K562 (cell line): Measurements from ENCODE around the gene ACADL. TPM values are rescaled to one million over a fixed set of nuclear protein-coding genes. Genes with fewer than 3 reads are reported as not detected.

Experiments
- CBFA2T2 ChIP-seq: fragments of 450-650 bp; conservative IDR thresholded peaks from 2 replicates; pipeline ENCODE4 v1.6.1; 2017; ENCODE audit warnings: mild to moderate bottlenecking
- CBFB ChIP-seq: sonication (generic); formaldehyde crosslinking; IDR thresholded peaks from 2 replicates; pipeline ENCODE4 v1.4.0; 2020; ENCODE audit warnings: mild to moderate bottlenecking, missing genetic modification reagents
- CEBPG ChIP-seq, 3 experiments: fragments of 200-800 bp in 1 of 3; sonication (Bioruptor generic) in 1 of 3; sonication (generic) in 1 of 3; formaldehyde crosslinking in 1 of 3; IDR thresholded peaks in 2 of 3; conservative IDR thresholded peaks in 1 of 3; 2 replicates each; pipeline versions ENCODE4 v1.6.1 to v1.8.0; 2016 to 2022; ENCODE audit warnings: missing compliant biosample characterization in 2 of 3, missing genetic modification characterization in 2 of 3, mild to moderate bottlenecking in 1 of 3, missing genetic modification reagents in 1 of 3
- EGR1 ChIP-seq: fragments of 450-650 bp; conservative IDR thresholded peaks from 2 replicates; pipeline ENCODE4 v1.6.1; 2017; ENCODE audit warnings: mild to moderate bottlenecking
- EZH2 ChIP-seq: IDR thresholded peaks from 2 replicates; pipeline ENCODE4 v1.6.1; 2012; ENCODE audit warnings: low read depth, mild to moderate bottlenecking, inconsistent platforms, low read length, borderline replicate concordance
- HDAC6 ChIP-seq: IDR thresholded peaks from 2 replicates; pipeline ENCODE4 v1.6.1; 2012; ENCODE audit warnings: low read depth, mild to moderate bottlenecking, control low read depth, inconsistent platforms, low read length, moderate library complexity
- HMG20A ChIP-seq: fragments of 450-650 bp; formaldehyde crosslinking; conservative IDR thresholded peaks from 2 replicates; pipeline ENCODE4 v1.4.0; 2020; ENCODE audit warnings: mild to moderate bottlenecking, mixed read lengths
- MCM7 ChIP-seq, 2 experiments: fragments of 450-650 bp; IDR thresholded peaks; 2 replicates each; pipeline ENCODE4 v1.6.1; 2016 to 2018
- MEIS2 ChIP-seq: fragments of 450-650 bp; IDR thresholded peaks from 2 replicates; pipeline ENCODE4 v1.6.1; 2014; ENCODE audit warnings: mild to moderate bottlenecking; ENCODE audit not compliant: partially characterized antibody
- MYC ChIP-seq, 2 experiments: fragments of 250-450 bp in 1 of 2; sonication (Bioruptor Pico) in 1 of 2; IDR thresholded peaks; 2 replicates each; pipeline versions ENCODE4 v1.5.1 to v1.6.1; 2012 to 2021; ENCODE audit warnings: low read depth in 2 of 2, borderline replicate concordance in 1 of 2, improper control_type of control experiment in 1 of 2, low read length in 1 of 2, mild to moderate bottlenecking in 1 of 2, moderate library complexity in 1 of 2
- NFATC3 ChIP-seq: fragments of 450-650 bp; IDR thresholded peaks from 2 replicates; pipeline ENCODE4 v1.6.1; 2017; ENCODE audit warnings: mild to moderate bottlenecking
- POLR2AphosphoS5 ChIP-seq: IDR thresholded peaks from 2 replicates; pipeline ENCODE4 v1.6.1; 2011; ENCODE audit warnings: mild to moderate bottlenecking, low read depth, low read length, moderate library complexity; ENCODE audit not compliant: control insufficient read depth, insufficient read depth
- POLR3G ChIP-seq: IDR thresholded peaks from 2 replicates; pipeline ENCODE4 v1.6.1; 2011; ENCODE audit not compliant: insufficient read length, insufficient replicate concordance; ENCODE audit errors: extremely low read depth
- RCOR1 ChIP-seq, 2 experiments: IDR thresholded peaks; 2 replicates each; pipeline ENCODE4 v1.6.1; 2012; ENCODE audit warnings: low read depth in 2 of 2, low read length in 2 of 2, borderline replicate concordance in 1 of 2, improper control_type of control experiment in 1 of 2
- RNF2 ChIP-seq: sonication (generic); IDR thresholded peaks from 2 replicates; pipeline ENCODE4 v1.6.1; 2016
- TAF7 ChIP-seq: fragments of 450-650 bp; IDR thresholded peaks from 2 replicates; pipeline ENCODE4 v1.6.1; 2016; ENCODE audit warnings: missing genetic modification characterization, missing compliant biosample characterization
- THRB ChIP-seq: fragments of 450-650 bp; formaldehyde crosslinking; conservative IDR thresholded peaks from 2 replicates; pipeline ENCODE4 v1.4.0; 2022; ENCODE audit warnings: mild to moderate bottlenecking, missing genetic modification characterization
- ZBED1 ChIP-seq: IDR thresholded peaks from 2 replicates; pipeline ENCODE4 v1.6.1; 2014
- ZNF431 ChIP-seq: sonication (generic); formaldehyde crosslinking; IDR thresholded peaks from 2 replicates; pipeline ENCODE4 v1.8.0; 2022; ENCODE audit warnings: mild to moderate bottlenecking, missing genetic modification reagents
- ZNF778 ChIP-seq: fragments of 450-650 bp; formaldehyde crosslinking; IDR thresholded peaks from 2 replicates; pipeline ENCODE4 v1.4.0; 2020; ENCODE audit warnings: mild to moderate bottlenecking, moderate library complexity
- polyA plus RNA-seq, 8 experiments: library from polyadenylated mRNA; depleted of rRNA in 4 of 8; stranded (reverse) in 5 of 8; unstranded in 3 of 8; fragments of >200 nt; fragmentation: Nextera tagmentation in 2 of 8; fragmentation: Illumina TruSeq in 1 of 8; extraction: Ambion mirVana in 2 of 8; extraction: Trizol in 1 of 8; gene quantifications; 2 replicates each; pipeline versions ENCODE4 v1.2.1 to v1.2.3, GENCODE V29; 2011 to 2014; ENCODE audit warnings: inconsistent platforms in 1 of 8, missing spikeins in 1 of 8
- total RNA-seq, 7 experiments: library from RNA; depleted of rRNA in 6 of 7; stranded (reverse); fragments of >200 nt in 6 of 7; fragmentation: Illumina TruSeq in 2 of 7; extraction: Trizol in 2 of 7; gene quantifications; 2 replicates each; pipeline versions ENCODE4 v1.2.1 to v1.2.3, GENCODE V29; 2011 to 2021; ENCODE audit warnings: low replicate concordance in 1 of 7
- TF ChIP-seq, protein P1 (sequence below): fragments of 250-450 bp; sonication (Bioruptor Pico); IDR thresholded peaks from 2 replicates; pipeline ENCODE4 v1.4.0; 2020; ENCODE audit warnings: mild to moderate bottlenecking, moderate library complexity
- TF ChIP-seq, protein P2 (sequence below): fragments of 450-650 bp; formaldehyde crosslinking; IDR thresholded peaks from 2 replicates; pipeline ENCODE4 v1.4.0; 2020; ENCODE audit warnings: mild to moderate bottlenecking, moderate library complexity
- TF ChIP-seq, protein P3 (sequence below): sonication (generic); formaldehyde crosslinking; IDR thresholded peaks from 2 replicates; pipeline ENCODE4 v1.8.0; 2022; ENCODE audit warnings: missing genetic modification reagents, mild to moderate bottlenecking, borderline replicate concordance

The ACADL gene
- total and polyA plus RNA-seq, 9 of the 15 experiments (the other 6 are each of a cell fraction or from before 2014, with no cell fraction given), result 0.07 TPM; not detected in 8

DNA sequence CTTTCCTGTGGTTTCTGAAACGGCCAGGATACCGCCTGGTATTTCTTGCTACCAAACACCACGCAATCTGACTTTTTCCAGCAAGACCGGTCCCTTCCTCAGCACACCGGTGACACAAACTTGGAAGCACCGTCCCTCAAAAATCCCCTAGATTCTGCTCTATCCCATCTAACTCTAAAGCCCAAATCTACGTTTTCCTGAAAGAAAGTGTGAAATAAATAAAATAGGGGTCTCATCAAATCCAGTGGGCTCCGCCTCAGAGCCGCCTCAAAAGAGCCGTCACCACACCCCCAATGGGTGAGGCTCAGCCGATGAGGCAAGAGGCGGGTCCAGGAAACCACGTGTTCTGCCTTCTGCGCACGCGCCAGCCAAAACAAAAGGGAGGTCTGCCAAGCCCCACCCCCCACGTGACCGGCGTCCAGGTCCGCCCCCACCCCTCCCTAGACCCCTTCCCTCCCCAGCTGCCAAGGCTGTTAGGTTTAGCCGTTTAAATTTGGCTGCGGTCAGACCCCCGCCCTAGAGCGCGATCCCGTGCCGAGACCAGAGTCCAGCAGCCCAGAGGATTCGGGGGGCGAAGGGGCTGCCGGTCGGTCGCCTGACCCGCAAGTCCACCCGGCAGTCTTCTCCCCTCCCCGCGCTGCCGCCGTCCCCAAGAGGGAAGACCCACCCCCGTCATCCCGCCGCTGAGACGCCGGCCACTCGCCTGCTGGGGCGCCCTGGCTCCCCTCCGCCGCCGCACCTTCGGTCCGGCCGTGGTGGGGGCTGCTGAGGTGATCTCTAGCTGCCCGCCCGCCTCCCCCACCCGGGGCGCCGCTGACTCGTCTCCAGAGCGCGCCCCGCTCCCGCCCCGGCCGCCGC lies 54.6 kb downstream of the ACADL start (continued):
- TF ChIP-seq, protein P1, sequence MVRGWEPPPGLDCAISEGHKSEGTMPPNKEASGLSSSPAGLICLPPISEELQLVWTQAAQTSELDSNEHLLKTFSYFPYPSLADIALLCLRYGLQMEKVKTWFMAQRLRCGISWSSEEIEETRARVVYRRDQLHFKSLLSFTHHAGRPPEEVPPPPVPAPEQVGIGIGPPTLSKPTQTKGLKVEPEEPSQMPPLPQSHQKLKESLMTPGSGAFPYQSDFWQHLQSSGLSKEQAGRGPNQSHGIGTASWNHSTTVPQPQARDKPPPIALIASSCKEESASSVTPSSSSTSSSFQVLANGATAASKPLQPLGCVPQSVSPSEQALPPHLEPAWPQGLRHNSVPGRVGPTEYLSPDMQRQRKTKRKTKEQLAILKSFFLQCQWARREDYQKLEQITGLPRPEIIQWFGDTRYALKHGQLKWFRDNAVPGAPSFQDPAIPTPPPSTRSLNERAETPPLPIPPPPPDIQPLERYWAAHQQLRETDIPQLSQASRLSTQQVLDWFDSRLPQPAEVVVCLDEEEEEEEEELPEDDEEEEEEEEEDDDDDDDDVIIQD, result no peak
- TF ChIP-seq MYC (IDR thresholded peaks at IDR 0.05; ENCODE audit: low read depth, low read length) (0 out of 2 replicates have a peak, but pooled peaks have one; percentile 54), MYC (CRISPR knock-in tag; IDR thresholded peaks at IDR 0.05; ENCODE audit: borderline replicate concordance, low read depth) (no peak), THRB (CRISPR knock-in tag) (no peak), RNF2 (no peak), TAF7 (no peak), EGR1 (peak; percentile 4; the same call in 1 of the 2 replicates), RCOR1 (IDR thresholded peaks at IDR 0.05; ENCODE audit: borderline replicate concordance in 1 of 2, low read depth in 2 of 2, low read length in 2 of 2) (no peak), ZBED1 (no peak), CBFA2T2 (peak; percentile 17; the same call in 1 of the 2 replicates), POLR3G (no peak), MCM7 (IDR thresholded peaks at IDR 0.05) (no peak), CBFB (no peak), HDAC6 (no peak), EZH2 (no peak), ZNF778 (CRISPR knock-in tag) (no peak), ZNF431 (CRISPR knock-in tag) (no peak), MEIS2 (no peak), HMG20A (CRISPR knock-in tag) (no peak), POLR2AphosphoS5 (peak; percentile 52; the same call in 1 of the 2 replicates), NFATC3 (no peak), CEBPG (CRISPR knock-in tag; IDR thresholded peaks at IDR 0.05) (peak; percentile 59), CEBPG (tag; conservative IDR thresholded peaks at IDR 0.05 in 1 of 2, IDR thresholded peaks at IDR 0.05 in 1 of 2) (peak; percentile 65)
- TF ChIP-seq, protein P2, sequence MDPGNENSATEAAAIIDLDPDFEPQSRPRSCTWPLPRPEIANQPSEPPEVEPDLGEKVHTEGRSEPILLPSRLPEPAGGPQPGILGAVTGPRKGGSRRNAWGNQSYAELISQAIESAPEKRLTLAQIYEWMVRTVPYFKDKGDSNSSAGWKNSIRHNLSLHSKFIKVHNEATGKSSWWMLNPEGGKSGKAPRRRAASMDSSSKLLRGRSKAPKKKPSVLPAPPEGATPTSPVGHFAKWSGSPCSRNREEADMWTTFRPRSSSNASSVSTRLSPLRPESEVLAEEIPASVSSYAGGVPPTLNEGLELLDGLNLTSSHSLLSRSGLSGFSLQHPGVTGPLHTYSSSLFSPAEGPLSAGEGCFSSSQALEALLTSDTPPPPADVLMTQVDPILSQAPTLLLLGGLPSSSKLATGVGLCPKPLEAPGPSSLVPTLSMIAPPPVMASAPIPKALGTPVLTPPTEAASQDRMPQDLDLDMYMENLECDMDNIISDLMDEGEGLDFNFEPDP (CRISPR knock-in tag), result no peak
- TF ChIP-seq, protein P3, sequence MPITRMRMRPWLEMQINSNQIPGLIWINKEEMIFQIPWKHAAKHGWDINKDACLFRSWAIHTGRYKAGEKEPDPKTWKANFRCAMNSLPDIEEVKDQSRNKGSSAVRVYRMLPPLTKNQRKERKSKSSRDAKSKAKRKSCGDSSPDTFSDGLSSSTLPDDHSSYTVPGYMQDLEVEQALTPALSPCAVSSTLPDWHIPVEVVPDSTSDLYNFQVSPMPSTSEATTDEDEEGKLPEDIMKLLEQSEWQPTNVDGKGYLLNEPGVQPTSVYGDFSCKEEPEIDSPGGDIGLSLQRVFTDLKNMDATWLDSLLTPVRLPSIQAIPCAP (CRISPR knock-in tag), result no peak
